Inferior parietal cortex (tissue), 1 donor: ENCODE data around the gene LPGAT1.

Experiments used
- DNase-seq: peaks from one replicate; pipeline ENCODE4 v3.0.0-alpha.2; 2016; ENCODE audit errors: extremely low spot score

LPGAT1 gene

GRCh38 chr1:211762206-211762605, 68.4 kb downstream of the LPGAT1 start:
- DNase-seq: no peak

GRCh38 chr1:211761400-211761799, 69.2 kb downstream of the LPGAT1 start:
- no peak for DNase-seq

GRCh38 chr1:211756471-211757020, 74.0 kb downstream of the LPGAT1 start:
- DNase-seq: no peak

- DNase-seq: no peak
These were observed 76.8 kb downstream of the LPGAT1 start for GRCh38 chr1:211753649-211754251.

- no peak for DNase-seq
These were observed 77.5 kb downstream of the LPGAT1 start for GRCh38 chr1:211752951-211753486.

GRCh38 chr1:211752317-211752716, 78.2 kb downstream of the LPGAT1 start:
- no peak for DNase-seq

- DNase-seq: no peak
These were observed 79.1 kb downstream of the LPGAT1 start for GRCh38 chr1:211751438-211751837.

GRCh38 chr1:211750599-211750998, 80.0 kb downstream of the LPGAT1 start:
- no peak for DNase-seq

GRCh38 chr1:211749251-211749650, 81.3 kb downstream of the LPGAT1 start:
- no peak for DNase-seq

- DNase-seq: no peak
These were observed 81.8 kb downstream of the LPGAT1 start for GRCh38 chr1:211748810-211749209.

GRCh38 chr1:211742889-211743529, 87.6 kb downstream of the LPGAT1 start:
- no peak for DNase-seq

GRCh38 chr1:211742272-211742671, 88.3 kb downstream of the LPGAT1 start:
- no peak for DNase-seq

GRCh38 chr1:211741788-211742187, 88.8 kb downstream of the LPGAT1 start:
- DNase-seq: no peak

GRCh38 chr1:211741116-211741515, 89.4 kb downstream of the LPGAT1 start:
- DNase-seq: no peak

GRCh38 chr1:211739671-211740411, 90.7 kb downstream of the LPGAT1 start:
- no peak for DNase-seq

GRCh38 chr1:211738691-211739301, 91.8 kb downstream of the LPGAT1 start:
- DNase-seq: no peak

- DNase-seq: no peak
These were observed 92.4 kb downstream of the LPGAT1 start for GRCh38 chr1:211738096-211738690.

GRCh38 chr1:211737115-211738035, 93.2 kb downstream of the LPGAT1 start:
- DNase-seq: no peak

- no peak for DNase-seq
These were observed 94.1 kb downstream of the LPGAT1 start for GRCh38 chr1:211736351-211736915.
